RCC 7860 (cell line): ENCODE data around the gene CRTAP.
"Not testable (repeated sequence)": the region's sequence is repeated elsewhere in the genome, so short reads cannot be mapped to it uniquely, and the experiment has no call there.

Experiments used
- DNase-seq: peaks from one replicate; pipeline ENCODE4 v3.0.0-alpha.2; 2015; ENCODE audit warnings: low spot score
- FAIRE-seq: peaks from 2 replicates; lab custom pipeline; 2012; peaks lifted over from hg19 to GRCh38; lab: Jason Lieb, UNC

Gene CRTAP

GRCh38 chr3:33099109-33099645 is 14.6 kb upstream of the CRTAP start:
- FAIRE-seq (no peak), DNase-seq (no peak)

- no peak for FAIRE-seq
- no peak for DNase-seq
Measured at GRCh38 chr3:33099701-33100100, 14.1 kb upstream of the CRTAP start.

GRCh38 chr3:33100229-33100628 is 13.6 kb upstream of the CRTAP start:
- no peak for FAIRE-seq

GRCh38 chr3:33103034-33103433 is 10.8 kb upstream of the CRTAP start:
- FAIRE-seq, result no peak
- no peak for DNase-seq

More at GRCh38 chr3:33100229-33100628, 13.6 kb upstream of the CRTAP start:
- no peak for DNase-seq

- no peak for FAIRE-seq
- DNase-seq, result no peak
Measured at GRCh38 chr3:33103480-33103879, 10.3 kb upstream of the CRTAP start.

GRCh38 chr3:33104803-33105202 is 9.0 kb upstream of the CRTAP start:
- no peak for FAIRE-seq
- no peak for DNase-seq

GRCh38 chr3:33105341-33105948 is 8.4 kb upstream of the CRTAP start:
- FAIRE-seq (no peak), DNase-seq (no peak)

GRCh38 chr3:33106854-33107253 is 7.0 kb upstream of the CRTAP start:
- not testable (repeated sequence) for DNase-seq, FAIRE-seq

- no peak for DNase-seq
- no peak for FAIRE-seq
Measured at GRCh38 chr3:33111581-33111980, 2.2 kb upstream of the CRTAP start.

- FAIRE-seq (no peak), DNase-seq (no peak)
Measured at GRCh38 chr3:33114622-33115023, 809 bp downstream of the CRTAP start.

- FAIRE-seq, result peak; percentile 84
- peak; percentile 79 for DNase-seq
Measured at GRCh38 chr3:33115024-33115768, 1.4 kb downstream of the CRTAP start.

- FAIRE-seq (no peak), DNase-seq (no peak)
Measured at GRCh38 chr3:33117461-33117860, 3.6 kb downstream of the CRTAP start.

GRCh38 chr3:33119891-33120290 is 6.1 kb downstream of the CRTAP start:
- no peak for DNase-seq
- FAIRE-seq, result no peak

GRCh38 chr3:33122991-33123390 is 9.2 kb downstream of the CRTAP start:
- FAIRE-seq (no peak), DNase-seq (no peak)

- FAIRE-seq (no peak), DNase-seq (no peak)
Measured at GRCh38 chr3:33124638-33125037, 10.8 kb downstream of the CRTAP start.

GRCh38 chr3:33125840-33126239 is 12.0 kb downstream of the CRTAP start:
- DNase-seq (no peak), FAIRE-seq (no peak)

- no peak for DNase-seq
- no peak for FAIRE-seq
Measured at GRCh38 chr3:33128706-33129105, 14.9 kb downstream of the CRTAP start.

GRCh38 chr3:33130144-33130543 is 16.3 kb downstream of the CRTAP start:
- no peak for DNase-seq
- no peak for FAIRE-seq

- peak; percentile 41 for DNase-seq
- FAIRE-seq, result peak; percentile 26
Measured at GRCh38 chr3:33131331-33132018, 17.7 kb downstream of the CRTAP start.

- DNase-seq (no peak), FAIRE-seq (no peak)
Measured at GRCh38 chr3:33132019-33132360, 18.2 kb downstream of the CRTAP start.

- no peak for FAIRE-seq
- DNase-seq, result peak; percentile 8
Measured at GRCh38 chr3:33134026-33134625, 20.3 kb downstream of the CRTAP start.
